Activated B cell treated with CpG ODN at 0.5 μM for 24 hours (primary cell): ENCODE data around the gene SCTR. TPM values are rescaled to one million over a fixed set of nuclear protein-coding genes. Genes with fewer than 3 reads are reported as not detected.

ENCODE experiments used
- ATAC-seq: fragments of 200-7000 bp; cut with Tn5 transposase; one replicate; pipeline ENCODE4 v1.10.0; 2021; ENCODE audit warnings: low read depth, mild to moderate bottlenecking, moderate library complexity
- CTCF ChIA-PET: fragments of 350-600 bp; sonication (Branson Sonifier 250); formaldehyde crosslinking; loops from one replicate; lab custom pipeline; 2021; ENCODE audit warnings: antibody characterized with exemption; lab: Charles Lee
- POLR2A ChIA-PET: fragments of 350-600 bp; sonication (Branson Sonifier 250); formaldehyde crosslinking; loops from one replicate; lab custom pipeline; 2021; ENCODE audit warnings: antibody characterized with exemption; lab: Charles Lee
- DNase-seq: peaks from one replicate; pipeline ENCODE4 v3.0.0; 2022
- H3K27ac Mint-ChIP-seq: one replicate; pipeline ENCODE4 v1.8.0; 2020; ENCODE audit warnings: mixed read lengths
- H3K27me3 Mint-ChIP-seq: one replicate; pipeline ENCODE4 v1.8.0; 2021; ENCODE audit warnings: mixed read lengths
- H3K36me3 Mint-ChIP-seq: one replicate; pipeline ENCODE4 v1.8.0; 2021; ENCODE audit warnings: low read depth, mixed read lengths
- H3K4me1 Mint-ChIP-seq: one replicate; pipeline ENCODE4 v1.8.0; 2021; ENCODE audit warnings: mixed read lengths
- H3K4me3 Mint-ChIP-seq: one replicate; pipeline ENCODE4 v1.8.0; 2020; ENCODE audit warnings: mild to moderate bottlenecking, mixed read lengths
- H3K9me3 Mint-ChIP-seq: one replicate; pipeline ENCODE4 v1.8.0; 2020; ENCODE audit warnings: mixed read lengths
- intact Hi-C: fragments of 100-400 bp; cut with micrococcal nuclease; formaldehyde crosslinking; loops from one replicate; pipeline ENCODE4 v1.15.1; 2024
- total RNA-seq: library from RNA; stranded (reverse); gene quantifications from 2 replicates; pipeline ENCODE4 v1.2.3, GENCODE V29; 2022
- TF ChIP-seq, protein P1 (sequence below): fragments of 200-600 bp; IDR thresholded peaks from one replicate; pipeline ENCODE4 v1.8.0; 2022; ENCODE audit warnings: antibody characterized with exemption, mild to moderate bottlenecking

SCTR gene
- total RNA-seq, 1 donor from 2014 or later, result not detected

DNA sequence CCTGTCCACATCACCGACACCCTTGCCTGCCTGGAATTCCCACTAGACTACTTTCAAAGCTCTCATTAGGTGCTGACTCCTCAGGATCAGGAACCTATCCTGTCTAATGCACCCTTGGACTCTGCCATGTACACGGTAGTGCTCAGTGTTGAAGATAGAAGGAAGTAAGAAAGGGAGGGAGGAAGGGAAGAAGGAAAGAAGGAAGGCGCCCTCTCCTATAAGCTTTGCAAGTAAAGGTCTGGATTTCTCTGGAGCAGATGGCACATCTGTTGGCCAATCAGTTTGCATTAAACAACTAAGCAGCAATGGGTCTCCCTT lies 45.3 kb downstream of the SCTR start:
- H3K4me1 Mint-ChIP-seq, result no peaks in the 10 kb centered on the region
- H3K9me3 Mint-ChIP-seq, result no peaks in the 10 kb centered on the region
- no peak for DNase-seq
- TF ChIP-seq, protein P1, sequence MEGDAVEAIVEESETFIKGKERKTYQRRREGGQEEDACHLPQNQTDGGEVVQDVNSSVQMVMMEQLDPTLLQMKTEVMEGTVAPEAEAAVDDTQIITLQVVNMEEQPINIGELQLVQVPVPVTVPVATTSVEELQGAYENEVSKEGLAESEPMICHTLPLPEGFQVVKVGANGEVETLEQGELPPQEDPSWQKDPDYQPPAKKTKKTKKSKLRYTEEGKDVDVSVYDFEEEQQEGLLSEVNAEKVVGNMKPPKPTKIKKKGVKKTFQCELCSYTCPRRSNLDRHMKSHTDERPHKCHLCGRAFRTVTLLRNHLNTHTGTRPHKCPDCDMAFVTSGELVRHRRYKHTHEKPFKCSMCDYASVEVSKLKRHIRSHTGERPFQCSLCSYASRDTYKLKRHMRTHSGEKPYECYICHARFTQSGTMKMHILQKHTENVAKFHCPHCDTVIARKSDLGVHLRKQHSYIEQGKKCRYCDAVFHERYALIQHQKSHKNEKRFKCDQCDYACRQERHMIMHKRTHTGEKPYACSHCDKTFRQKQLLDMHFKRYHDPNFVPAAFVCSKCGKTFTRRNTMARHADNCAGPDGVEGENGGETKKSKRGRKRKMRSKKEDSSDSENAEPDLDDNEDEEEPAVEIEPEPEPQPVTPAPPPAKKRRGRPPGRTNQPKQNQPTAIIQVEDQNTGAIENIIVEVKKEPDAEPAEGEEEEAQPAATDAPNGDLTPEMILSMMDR, result no peak
- H3K27me3 Mint-ChIP-seq, result peaks cover 5% of the 10 kb centered on the region
- H3K36me3 Mint-ChIP-seq, result no peaks in the 10 kb centered on the region
- no peak for ATAC-seq
- H3K4me3 Mint-ChIP-seq, result no peak overlapping the region
- CTCF ChIA-PET, result interaction anchor here (6.4 kb wide), 1 partner anchor 72 kb away, joined by 102 read pairs; no protein-coding TSS in a partner anchor
- POLR2A ChIA-PET, result no interaction called here
- no peak overlapping the region for H3K27ac Mint-ChIP-seq
- intact Hi-C loops, result loop anchor here (10.0 kb wide), 1 partner anchor 254 kb away; the partner anchor contains the start of gene STEAP3

DNA sequence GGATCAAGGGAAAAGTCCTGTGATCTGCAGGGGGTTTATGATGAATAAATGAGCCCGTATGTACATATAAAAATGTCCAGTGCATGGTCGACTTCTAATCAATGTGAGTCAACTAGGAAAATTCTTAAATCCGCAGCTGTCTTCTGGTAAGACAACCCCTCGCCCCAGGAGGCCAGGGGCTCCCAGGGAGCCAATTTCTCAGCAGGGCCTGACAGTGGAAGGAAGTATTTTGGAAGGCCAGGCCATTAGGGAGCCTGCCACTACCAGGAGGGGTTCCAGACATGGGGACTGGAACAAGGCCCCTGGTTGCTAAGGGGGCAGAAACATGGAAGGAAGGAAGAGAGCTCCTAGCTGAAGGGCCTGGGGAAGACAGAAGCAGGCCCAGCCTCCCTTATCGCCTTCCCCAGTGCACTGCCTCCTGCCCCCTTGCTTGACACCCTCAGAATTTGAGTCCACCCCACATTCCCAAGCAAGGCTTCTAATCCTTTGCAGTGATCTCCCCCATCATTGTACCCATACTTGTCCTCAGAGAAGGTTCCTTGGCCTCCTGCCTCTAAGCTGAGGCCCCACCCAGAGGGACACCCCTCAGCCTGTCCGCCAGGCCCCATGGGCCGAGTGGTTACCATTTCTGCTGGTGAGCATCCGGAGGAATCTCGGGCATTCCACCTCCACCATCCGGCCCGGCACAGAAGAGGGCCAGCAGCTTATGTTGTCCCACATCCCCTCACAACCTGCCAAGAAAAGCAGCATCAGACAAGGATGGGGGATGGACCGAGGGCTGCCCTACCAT lies 45.9 kb downstream of the SCTR start:
- peaks cover 5% of the 10 kb centered on the region for H3K27me3 Mint-ChIP-seq
- intact Hi-C loops, result loop anchor here (10.0 kb wide), 1 partner anchor 254 kb away; the partner anchor contains the start of gene STEAP3
- H3K4me1 Mint-ChIP-seq, result no peaks in the 10 kb centered on the region
- no peak overlapping the region for H3K4me3 Mint-ChIP-seq
- no peaks in the 10 kb centered on the region for H3K36me3 Mint-ChIP-seq
- no peaks in the 10 kb centered on the region for H3K9me3 Mint-ChIP-seq
- no peak overlapping the region for H3K27ac Mint-ChIP-seq
- ChIA-PET POLR2A (no interaction called here), CTCF (interaction anchor here (6.4 kb wide), 1 partner anchor 72 kb away, joined by 102 read pairs; no protein-coding TSS in a partner anchor)
- ATAC-seq (no peak), DNase-seq (no peak)
- TF ChIP-seq, protein P1, result no peak

DNA sequence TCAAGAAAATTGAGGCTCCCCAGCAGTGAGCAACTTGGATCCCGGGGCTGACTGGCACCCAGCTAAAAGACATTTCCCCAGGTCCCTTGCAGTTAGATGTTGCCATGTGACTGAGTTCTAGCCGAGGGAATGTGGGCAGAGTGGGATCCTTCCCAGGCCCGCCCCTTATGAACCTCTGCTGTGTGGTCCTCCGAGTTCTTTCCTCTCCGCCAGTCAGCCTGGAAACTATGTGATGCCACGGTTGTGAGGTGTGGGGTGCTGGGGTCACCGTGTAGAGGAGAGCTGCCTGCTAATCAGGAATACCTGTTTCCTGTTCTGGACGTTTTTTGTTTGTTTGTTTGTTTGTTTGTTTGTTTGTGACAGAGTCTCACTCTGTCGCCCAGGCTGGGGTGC lies 47.2 kb downstream of the SCTR start:
- CTCF ChIA-PET, result interaction anchor here (0.7 to 6.4 kb wide), 8 partner anchors 8 to 596 kb away, joined by 3 to 102 read pairs (median 4); no protein-coding TSS in a partner anchor
- Mint-ChIP-seq H3K27me3 (peaks cover 5% of the 10 kb centered on the region), H3K4me3 (no peak overlapping the region), H3K27ac (no peak overlapping the region), H3K9me3 (no peaks in the 10 kb centered on the region), H3K36me3 (no peaks in the 10 kb centered on the region), H3K4me1 (no peaks in the 10 kb centered on the region)
- DNase-seq, result no peak
- TF ChIP-seq, protein P1, result no peak
- POLR2A ChIA-PET, result no interaction called here
- no peak for ATAC-seq
- intact Hi-C loops, result loop anchor here (10.0 kb wide), 1 partner anchor 252 kb away; the partner anchor contains the start of gene STEAP3

DNA sequence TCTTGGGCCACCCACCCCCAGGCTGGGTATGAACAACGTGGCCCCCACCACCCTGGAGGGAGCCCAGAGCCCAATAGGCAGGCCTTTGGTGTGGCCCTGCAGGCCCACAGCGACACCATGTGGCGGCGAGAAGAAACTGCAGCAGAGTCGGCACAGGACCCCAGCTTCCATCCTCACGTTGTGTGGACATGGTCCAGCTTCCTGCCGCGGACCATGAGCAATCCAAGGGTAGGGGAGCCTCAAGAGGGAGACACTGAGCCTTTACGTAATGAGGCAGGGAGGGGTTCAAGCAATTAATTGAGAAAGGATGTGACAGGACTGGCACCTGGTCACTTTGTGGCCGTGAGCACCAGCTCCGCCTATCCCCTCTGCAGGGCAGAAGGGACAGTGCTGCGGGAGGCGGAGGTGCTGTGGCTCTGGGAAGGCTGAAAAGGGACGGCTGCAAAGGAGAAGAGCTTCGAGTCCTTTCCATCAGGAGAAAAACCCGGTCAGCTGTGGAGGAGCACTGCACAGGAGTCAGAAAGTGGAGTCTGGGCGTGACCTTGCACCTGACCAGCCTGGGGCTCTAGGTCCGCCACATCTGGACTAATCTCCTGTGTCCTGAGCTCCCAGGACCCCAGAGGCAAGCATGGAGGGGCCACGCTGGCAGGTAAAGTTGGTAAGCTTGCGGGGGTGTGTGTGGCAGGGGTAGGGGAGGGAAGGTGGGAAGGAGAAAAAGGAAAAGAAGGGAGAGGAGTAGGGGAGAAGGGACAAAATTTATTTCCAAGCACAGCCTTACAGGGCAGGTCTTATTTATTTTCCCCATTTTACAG lies 47.8 kb downstream of the SCTR start:
- ChIA-PET CTCF (interaction anchor here (0.8 to 6.4 kb wide), 10 partner anchors 9 to 595 kb away, joined by 3 to 102 read pairs (median 4); no protein-coding TSS in a partner anchor), POLR2A (no interaction called here)
- H3K4me1 Mint-ChIP-seq, result no peaks in the 10 kb centered on the region
- ATAC-seq (peak; percentile 78), DNase-seq (peak; percentile 37)
- no peak overlapping the region for H3K27ac Mint-ChIP-seq
- H3K27me3 Mint-ChIP-seq, result peaks cover 5% of the 10 kb centered on the region
- TF ChIP-seq, protein P1, result peak; percentile 49
- H3K9me3 Mint-ChIP-seq, result no peaks in the 10 kb centered on the region
- no peak overlapping the region for H3K4me3 Mint-ChIP-seq
- no peaks in the 10 kb centered on the region for H3K36me3 Mint-ChIP-seq
- intact Hi-C loops, result loop anchor here (1.0 to 10.0 kb wide), 2 partner anchors 69 to 252 kb away; partner anchors contain the start of gene STEAP3
